Hematopoietic multipotent progenitor cell treated with erythropoietin and hydrocortisone succinate and interleukin-3 and kit ligand, for 17 days (in vitro differentiated cells): ENCODE data around the gene CEACAM19.
"Not testable (repeated sequence)": the region's sequence is repeated elsewhere in the genome, so short reads cannot be mapped to it uniquely, and the experiment has no call there.

Experiments
- DNase-seq: peaks from one replicate; pipeline ENCODE4 v3.0.0-alpha.2; 2015; ENCODE audit warnings: low spot score

The CEACAM19 gene

DNA sequence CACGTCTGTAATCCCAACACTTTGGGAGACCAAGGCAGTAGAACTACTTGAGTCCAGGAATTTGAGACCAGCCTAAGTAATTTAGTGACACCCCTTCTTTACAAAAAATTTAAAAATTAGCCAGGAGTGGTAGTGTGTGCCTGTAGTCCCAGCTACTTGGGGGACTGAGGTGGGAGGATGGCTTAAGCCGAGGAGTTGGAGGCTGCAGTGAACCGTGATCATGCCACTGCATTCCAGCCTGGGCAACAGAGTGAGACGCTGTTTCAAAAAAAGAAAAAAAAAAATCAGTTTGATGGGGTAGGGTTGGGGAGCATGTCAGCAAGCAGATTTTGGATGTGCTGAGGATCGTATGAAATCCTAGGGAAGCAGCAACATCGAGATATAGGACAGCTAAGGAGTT, 4.2 kb downstream of the CEACAM19 start:
- no peak for DNase-seq

DNA sequence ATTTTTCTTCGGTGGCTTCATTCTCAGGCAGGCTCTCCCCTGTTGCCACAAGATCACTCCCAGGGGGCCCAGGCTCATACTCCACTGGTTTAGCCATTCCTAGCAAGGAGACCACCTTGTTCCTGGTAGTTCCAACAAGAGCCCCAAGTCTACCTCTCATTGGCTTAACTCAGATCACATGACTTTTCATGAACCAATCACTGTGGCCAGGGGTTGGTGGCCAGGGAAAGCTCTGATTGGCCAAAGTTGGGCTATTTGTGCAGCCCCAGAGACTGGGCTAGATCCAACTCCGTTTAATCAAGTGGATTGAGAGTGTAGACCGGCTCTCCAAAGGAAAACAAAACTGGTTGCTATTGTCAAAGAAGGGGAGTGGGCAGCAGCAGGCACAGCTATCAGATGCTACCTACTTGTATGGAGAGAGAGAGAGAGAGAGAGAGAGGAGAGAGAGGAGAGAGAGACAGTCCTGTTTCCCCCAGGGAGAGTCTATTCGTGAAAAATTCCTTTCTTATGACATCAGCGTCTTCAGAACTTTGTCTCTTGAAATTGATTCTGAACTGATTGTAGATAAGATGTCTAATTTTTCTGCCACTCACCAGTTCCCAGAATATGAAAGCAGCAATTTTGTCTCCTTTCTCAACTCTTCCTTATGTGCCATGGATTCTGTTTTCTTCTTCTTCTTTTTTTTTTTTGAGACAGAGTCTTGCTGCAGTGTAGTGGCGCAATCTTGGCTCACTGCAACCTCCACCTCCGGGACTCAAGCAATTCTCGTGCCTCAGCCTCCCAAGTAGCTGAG, 5.9 kb downstream of the CEACAM19 start:
- no peak for DNase-seq

- no peak for DNase-seq
Observed at GRCh38 chr19:44680536-44680935, 9.3 kb downstream of the CEACAM19 start.

DNA sequence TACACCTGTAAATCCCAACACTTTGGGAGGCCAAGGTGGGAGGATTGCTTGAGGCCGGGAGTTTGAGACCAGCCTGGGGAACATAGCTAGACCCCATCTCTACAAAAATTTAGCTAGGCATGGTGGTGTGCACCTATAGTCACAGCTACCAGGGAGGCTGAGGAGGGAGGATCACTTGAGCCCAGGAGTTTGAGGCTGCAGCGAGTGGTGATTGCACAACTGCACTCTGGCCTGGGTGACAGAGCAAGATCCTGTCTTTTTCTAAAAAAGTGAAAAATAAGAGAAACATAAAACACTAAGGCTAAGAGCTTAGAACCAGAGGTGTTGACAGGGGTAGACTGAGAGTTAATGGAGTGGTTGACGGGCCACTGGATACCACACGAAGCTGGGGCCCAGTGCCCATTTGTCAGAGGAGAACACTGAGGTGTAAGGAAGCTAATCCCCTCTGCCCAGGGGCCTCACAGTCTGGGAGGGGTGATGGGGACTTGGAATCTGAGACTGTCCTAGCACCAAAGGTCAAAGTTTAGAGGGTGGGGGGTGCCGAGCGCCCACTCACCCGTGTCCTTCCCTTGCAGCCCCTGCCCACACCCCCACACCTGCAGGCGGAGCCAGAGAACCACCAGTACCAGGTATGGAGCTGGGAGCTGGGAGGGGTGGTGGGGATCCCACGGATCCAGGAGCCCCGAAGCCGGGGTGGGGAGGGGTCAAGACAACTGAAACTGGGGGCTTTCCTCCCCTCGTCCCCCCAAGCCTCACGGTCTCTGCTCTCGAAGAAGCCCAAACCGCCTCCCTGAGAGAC, 10.9 kb downstream of the CEACAM19 start:
- no peak for DNase-seq

- no peak for DNase-seq
Observed at GRCh38 chr19:44682807-44683206, 11.5 kb downstream of the CEACAM19 start.

DNA sequence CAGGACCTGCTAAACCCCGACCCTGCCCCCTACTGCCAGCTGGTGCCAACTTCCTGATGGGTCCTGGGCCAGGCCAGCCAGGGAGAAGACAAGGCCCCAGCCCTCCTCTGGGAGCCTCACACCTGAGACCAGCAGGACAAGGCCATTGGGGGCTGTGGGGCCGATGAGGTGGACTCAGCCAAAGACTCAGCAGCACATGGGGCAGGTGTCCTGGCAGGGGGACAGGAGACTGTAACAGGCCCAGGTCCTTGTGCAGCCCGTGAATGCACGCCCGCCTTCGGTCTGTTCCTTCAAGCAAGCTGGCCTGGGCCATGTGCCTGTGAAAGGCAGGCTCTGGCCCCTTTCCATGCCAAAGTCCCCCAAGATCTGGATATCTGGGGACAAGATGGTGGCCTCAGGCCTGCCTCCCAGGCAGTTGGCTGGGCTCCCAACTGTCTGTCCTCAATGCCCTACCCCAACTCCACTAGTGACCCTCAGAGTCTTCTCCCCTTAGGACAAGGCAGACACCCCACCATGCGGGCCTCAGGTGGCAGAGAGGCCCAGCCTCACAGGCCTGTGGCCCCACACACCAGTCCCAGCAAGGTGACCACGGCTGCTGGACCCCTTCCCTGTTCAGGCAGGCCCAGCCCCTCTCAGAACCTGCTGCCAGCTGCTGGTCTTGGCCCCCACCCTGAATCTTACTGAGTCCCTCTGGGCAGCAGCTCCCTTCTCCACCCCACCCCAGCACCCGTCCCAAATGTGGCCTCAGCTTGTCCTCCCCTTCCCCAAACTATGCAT, 12.3 kb downstream of the CEACAM19 start:
- no peak for DNase-seq

- not testable (repeated sequence) for DNase-seq
Observed at GRCh38 chr19:44684396-44684795, 13.1 kb downstream of the CEACAM19 start.

- DNase-seq, result no peak
Observed at GRCh38 chr19:44684892-44685863, 13.9 kb downstream of the CEACAM19 start.

DNA sequence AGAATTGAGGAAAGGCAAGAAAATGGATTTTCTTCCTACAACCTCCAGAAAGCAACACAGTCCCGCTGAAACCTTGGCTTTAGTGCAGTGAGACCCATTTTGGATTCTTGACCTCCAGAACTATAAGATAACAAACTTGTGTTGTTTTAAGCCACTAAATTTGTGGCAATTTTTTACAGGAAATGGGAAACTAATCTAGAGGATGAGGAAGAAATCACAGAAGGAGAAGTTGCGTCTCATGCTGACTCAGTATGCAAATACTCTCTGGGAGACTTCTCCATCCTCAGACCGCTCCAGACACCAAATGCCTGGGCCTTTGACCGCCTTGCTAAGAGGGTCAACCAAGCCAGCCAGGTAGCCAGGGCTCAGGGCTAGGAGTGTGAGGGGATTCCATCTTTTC, 14.6 kb downstream of the CEACAM19 start:
- no peak for DNase-seq

DNA sequence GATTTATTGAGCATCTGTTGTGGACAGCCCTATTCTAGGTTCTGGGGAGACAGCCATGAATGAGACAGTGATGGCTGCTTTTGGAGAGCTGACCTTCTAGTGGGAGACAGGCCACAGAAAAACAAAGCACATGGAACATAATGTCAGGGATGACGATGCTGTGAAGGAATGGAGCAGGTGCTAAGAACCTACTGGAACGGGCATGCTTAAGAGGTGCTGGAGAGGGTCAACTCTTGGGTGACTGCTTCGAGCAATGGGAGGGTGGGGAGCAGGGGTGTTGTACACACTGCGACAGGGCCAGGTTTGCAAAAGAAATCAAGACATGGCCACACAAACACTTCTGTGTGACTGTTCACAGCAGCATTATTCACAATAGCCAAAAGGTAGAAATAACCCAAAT, 15.6 kb downstream of the CEACAM19 start:
- DNase-seq, result no peak

- DNase-seq, result no peak
Observed at GRCh38 chr19:44687888-44688287, 16.6 kb downstream of the CEACAM19 start.

GRCh38 chr19:44689290-44690130, 18.2 kb downstream of the CEACAM19 start:
- peak; percentile 35 for DNase-seq

DNA sequence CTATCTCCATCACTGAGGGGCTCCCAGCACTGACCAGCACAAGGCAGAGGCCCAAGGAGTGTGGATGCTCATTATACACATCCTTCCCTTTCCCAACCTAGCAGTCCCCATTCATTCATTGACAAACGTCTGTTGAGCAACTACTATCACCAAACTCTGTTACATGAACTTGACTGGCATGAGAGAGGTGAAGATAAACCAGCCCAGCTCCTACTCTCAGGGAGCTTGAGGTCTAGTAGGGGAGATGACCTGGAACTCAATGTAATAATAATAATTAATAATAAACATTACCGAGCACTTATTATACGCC, 18.8 kb downstream of the CEACAM19 start:
- no peak for DNase-seq

DNA sequence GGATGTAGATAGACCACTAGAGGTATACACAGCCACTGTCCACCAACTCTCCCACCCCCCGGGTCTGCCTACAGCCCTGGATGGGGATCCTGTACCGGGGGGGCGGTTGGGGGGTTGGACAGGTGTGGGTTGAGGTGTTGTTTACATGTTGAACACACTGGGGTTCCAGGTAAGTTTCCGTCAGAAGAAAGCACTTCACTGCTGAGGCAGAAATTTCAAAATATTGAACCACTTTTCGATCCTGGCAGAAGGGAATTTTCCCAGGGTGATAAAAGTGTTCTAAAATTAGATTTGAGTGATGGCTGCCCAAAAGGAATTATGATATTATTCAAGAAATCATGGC, 21.1 kb downstream of the CEACAM19 start:
- DNase-seq, result no peak

DNA sequence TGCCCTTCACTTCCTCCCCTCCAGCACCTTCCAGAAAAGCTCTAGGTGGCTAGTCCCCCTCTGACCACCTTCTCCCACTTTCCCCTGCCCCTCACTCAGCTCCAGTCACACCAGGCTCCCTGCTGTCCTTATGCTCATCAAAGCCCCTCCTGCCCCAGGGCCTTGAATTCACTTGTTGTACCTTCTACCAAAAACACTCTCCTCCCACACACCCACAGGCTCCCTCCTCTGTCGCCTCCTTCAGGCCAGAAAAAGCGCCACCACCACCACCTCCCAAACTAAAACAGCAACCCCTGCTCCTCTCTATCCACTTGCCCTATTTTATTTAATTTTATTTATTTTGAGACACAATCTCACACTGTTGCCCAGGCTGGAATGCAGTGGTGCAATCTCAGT, 22.9 kb downstream of the CEACAM19 start:
- no peak for DNase-seq

DNA sequence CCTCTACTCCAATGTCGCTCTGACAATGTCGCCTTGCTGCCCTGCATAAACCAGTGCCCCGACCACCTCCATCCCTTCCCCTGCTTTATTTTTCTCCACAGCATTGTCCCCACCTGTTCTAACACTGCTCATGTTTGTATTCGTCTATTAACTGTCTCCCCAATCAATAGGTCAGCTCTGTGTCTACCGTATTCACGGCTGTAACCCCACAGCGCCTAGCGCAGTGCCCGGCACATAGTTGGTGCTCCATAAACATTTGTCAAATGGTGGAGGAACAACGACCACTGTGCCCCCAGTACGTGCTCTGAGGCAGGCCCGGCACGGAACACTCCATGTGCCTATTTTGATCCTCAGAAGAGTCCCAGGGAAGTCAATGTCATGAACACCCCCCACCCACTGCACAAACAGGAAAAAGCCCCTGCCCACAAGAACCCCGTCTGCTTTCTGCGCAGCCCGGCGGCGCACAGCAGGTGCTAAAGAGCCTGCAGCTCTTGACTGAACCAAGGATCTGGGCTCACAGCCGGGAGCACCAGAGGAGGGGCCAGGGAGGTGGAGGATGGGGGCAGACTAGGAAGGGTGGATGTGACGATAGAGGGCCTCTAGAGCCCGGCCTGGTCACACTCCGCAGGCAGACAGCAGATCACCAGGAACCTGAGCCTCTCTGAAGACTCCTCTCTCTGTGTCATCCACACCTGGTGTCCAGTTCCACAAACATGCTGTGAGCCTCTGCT, 25.8 kb downstream of the CEACAM19 start:
- DNase-seq, result no peak

GRCh38 chr19:44697670-44698034, 26.4 kb downstream of the CEACAM19 start:
- no peak for DNase-seq

DNA sequence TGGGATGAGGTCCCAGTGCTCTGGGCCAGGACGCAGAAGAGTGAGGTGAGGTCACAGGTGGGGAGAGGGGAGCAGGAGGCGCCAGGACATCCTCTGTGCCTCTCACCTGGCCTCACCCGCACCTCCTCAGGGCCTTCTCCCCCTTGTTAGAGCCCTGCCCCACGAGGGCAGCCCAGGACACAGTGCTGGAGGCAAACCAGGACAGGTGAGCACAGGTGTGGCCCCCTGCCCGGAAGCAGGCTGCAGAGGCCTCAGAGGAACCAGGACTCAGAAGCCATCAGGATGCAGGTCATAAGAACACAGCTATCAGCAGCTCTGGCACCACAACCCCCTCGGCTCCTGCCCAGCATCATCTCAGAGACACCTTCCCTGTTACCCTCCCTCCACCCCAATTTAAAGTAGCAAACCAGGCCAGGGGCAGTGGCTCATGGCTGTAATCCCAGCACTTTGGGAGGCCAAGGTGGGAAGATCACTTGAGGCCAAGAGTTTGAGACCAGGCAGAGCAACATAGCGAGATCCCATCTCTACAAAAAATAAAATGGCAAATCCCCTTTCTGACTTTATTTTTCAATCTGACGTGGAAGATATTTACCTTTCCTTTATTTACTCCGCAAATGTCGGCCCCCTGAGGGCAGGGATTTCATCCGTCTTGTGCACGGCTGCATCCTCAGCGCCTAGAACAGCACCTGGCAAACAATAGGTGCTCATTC, 27.4 kb downstream of the CEACAM19 start, which contains the start of gene CEACAM16:
Gene CEACAM16 (plus strand): TSS at position 660 of the 710 bp plus-strand sequence. CDS start 2,306 bp downstream, outside the sequence.
- DNase-seq, result no peak

GRCh38 chr19:44700547-44700946, 29.3 kb downstream of the CEACAM19 start:
- DNase-seq, result no peak
